Esophagus muscularis mucosa (tissue), 4 donors: ENCODE measurements around the gene CACNB3. TPM values are rescaled to one million over a fixed set of nuclear protein-coding genes. Genes with fewer than 3 reads are reported as not detected.
A peak's percentile ranks its signal among the peaks of the same experiment; 100 is the strongest.

Experiments
- DNase-seq: peaks from one replicate; pipeline ENCODE4 v3.0.0-alpha.2; 2017; ENCODE audit errors: extremely low spot score
- H3K27ac ChIP-seq, 4 donors: fragments of 200-600 bp; sonication (generic); replicated peaks in 1 of 4; 1 replicate in 3 of 4; 2 replicates in 1 of 4; pipeline ENCODE4 v1.5.1; 2016 to 2019; ENCODE audit warnings: mild to moderate bottlenecking in 1 of 4
- H3K27me3 ChIP-seq, 4 donors: fragments of 200-600 bp; sonication (generic); one replicate each; pipeline versions ENCODE4 v1.5.1 to v1.6.0; 2016 to 2019
- H3K36me3 ChIP-seq, 4 donors: fragments of 200-600 bp; sonication (generic); one replicate each; pipeline ENCODE4 v1.5.1; 2016 to 2019
- H3K4me1 ChIP-seq, 4 donors: fragments of 200-600 bp; sonication (generic); one replicate each; pipeline ENCODE4 v1.5.1; 2016 to 2019
- H3K4me3 ChIP-seq, 4 donors: fragments of 200-600 bp; sonication (generic); 1 replicate in 2 of 4; 2 replicates in 2 of 4; pipeline ENCODE4 v1.5.1; 2016 to 2019; ENCODE audit warnings: mild to moderate bottlenecking in 4 of 4, moderate library complexity in 1 of 4
- H3K9me3 ChIP-seq, 4 donors: fragments of 200-600 bp; sonication (generic); 1 replicate in 3 of 4; 2 replicates in 1 of 4; pipeline ENCODE4 v1.5.1; 2016 to 2019
- EP300 ChIP-seq: sonication (generic); formaldehyde crosslinking; IDR thresholded peaks from one replicate; pipeline ENCODE4 v1.6.1; 2017; ENCODE audit warnings: antibody characterized with exemption
- POLR2A ChIP-seq: fragments of 450-650 bp; IDR thresholded peaks from one replicate; pipeline ENCODE4 v1.6.1; 2017; ENCODE audit warnings: antibody characterized with exemption, moderate library complexity, mild to moderate bottlenecking, low read depth
- POLR2AphosphoS5 ChIP-seq, 2 donors: sonication (generic); formaldehyde crosslinking; IDR thresholded peaks; one replicate each; pipeline ENCODE4 v1.6.1; 2017; ENCODE audit warnings: antibody characterized with exemption in 2 of 2
- WGBS: methylation state at CpG from one replicate; pipeline ENCODE4 v1.1.5; 2018; 5-methylcytosine and 5-hydroxymethylcytosine counted together
- intact Hi-C: fragments of 100-400 bp; cut with DNase I; formaldehyde crosslinking; loops from one replicate; pipeline ENCODE4 v1.15.1; 2023
- total RNA-seq, 4 donors: library from RNA; depleted of rRNA; stranded (reverse); fragments of >200 nt; gene quantifications; one replicate each; pipeline versions ENCODE4 v1.1.0 to v1.2.1, GENCODE V29; 2016
- TF ChIP-seq, protein P1 (sequence below), 3 experiments: fragments of 200-600 bp in 2 of 3; fragments of 450-650 bp in 1 of 3; sonication (generic) in 2 of 3; IDR thresholded peaks; one replicate each; pipeline ENCODE4 v1.5.1; 2017 to 2019; ENCODE audit warnings: antibody characterized with exemption in 3 of 3, mild to moderate bottlenecking in 2 of 3, moderate library complexity in 1 of 3

CACNB3 gene
- 10 to 100 TPM; 11.6 to 41.0 (median 28.4) TPM for total RNA-seq

DNA sequence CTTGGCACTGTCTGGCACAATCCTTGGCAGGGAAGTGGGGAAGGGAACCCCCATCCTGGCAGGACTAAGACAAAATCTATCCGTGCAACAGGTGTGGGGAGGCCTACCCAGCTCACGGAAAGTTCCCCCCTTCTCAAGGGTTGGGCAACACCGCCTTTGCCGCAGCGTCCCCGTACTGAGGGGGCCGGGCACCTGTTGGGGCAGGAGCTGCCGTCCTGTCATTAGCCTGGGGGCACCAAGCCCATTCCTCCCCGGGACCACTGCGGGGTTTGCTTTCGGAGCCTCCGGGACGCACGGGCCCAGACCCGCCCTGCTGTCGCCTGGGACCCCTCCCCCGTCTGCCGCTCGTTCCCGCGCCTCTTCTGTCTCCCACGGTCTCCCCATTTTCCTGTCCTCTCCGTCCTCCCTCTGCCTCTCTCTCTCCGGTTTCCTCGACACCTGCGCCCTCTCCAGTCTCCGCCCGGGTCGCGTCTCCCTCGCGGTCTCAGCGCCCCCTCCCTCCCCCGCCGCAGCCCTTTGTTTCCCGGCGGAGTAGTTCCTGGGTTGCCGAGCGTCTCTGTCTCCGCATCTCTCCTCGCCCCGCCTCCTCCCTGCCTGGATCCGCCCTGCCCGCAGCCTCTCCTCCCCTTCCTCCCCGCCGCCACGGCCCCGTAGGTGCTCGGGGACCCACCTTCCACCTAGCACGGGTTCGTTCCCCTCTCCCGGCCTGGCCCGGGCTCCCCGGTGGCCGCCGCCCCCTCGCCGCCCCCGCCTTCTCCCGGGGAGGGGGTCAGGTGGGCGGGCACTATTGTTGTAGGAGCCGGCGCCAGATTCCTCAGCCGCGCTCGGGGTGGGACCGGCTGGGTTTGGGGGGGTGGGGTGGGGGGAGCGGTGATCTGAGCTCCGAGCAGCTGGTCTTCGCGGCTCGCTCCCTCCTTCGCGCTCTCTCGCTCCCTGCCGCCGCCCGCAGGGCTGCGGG is at the start of gene CACNB3:
Gene CACNB3 (plus strand): TSS at position 624 of the 958 bp plus-strand sequence. CDS start 434 bp downstream, outside the sequence.
- intact Hi-C loops: no loop called here
- Histone ChIP-seq H3K4me1 (peaks cover 38 to 54% (median 50%) of the 10 kb centered on the region in 4 donors), H3K27me3 (no peaks in the 10 kb centered on the region), H3K27ac (peak within 1 kb of the TSS; percentile 58 to 81 (median 74)), H3K9me3 (no peaks in the 10 kb centered on the region), H3K4me3 (peak within 1 kb of the TSS; percentile 67 to 84 (median 78)), H3K36me3 (peaks cover 0 to 4% (median under 1%) of the 10 kb centered on the region in 4 donors)
- 2% methylated on average over 47 of the region's 79 CpGs for WGBS
- DNase-seq: no peak
- no peak for TF ChIP-seq EP300
- TF ChIP-seq POLR2AphosphoS5 (IDR thresholded peaks at IDR 0.05): peak; percentile 9 to 64
- TF ChIP-seq, protein P1, sequence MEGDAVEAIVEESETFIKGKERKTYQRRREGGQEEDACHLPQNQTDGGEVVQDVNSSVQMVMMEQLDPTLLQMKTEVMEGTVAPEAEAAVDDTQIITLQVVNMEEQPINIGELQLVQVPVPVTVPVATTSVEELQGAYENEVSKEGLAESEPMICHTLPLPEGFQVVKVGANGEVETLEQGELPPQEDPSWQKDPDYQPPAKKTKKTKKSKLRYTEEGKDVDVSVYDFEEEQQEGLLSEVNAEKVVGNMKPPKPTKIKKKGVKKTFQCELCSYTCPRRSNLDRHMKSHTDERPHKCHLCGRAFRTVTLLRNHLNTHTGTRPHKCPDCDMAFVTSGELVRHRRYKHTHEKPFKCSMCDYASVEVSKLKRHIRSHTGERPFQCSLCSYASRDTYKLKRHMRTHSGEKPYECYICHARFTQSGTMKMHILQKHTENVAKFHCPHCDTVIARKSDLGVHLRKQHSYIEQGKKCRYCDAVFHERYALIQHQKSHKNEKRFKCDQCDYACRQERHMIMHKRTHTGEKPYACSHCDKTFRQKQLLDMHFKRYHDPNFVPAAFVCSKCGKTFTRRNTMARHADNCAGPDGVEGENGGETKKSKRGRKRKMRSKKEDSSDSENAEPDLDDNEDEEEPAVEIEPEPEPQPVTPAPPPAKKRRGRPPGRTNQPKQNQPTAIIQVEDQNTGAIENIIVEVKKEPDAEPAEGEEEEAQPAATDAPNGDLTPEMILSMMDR (IDR thresholded peaks at IDR 0.05): no peak
- TF ChIP-seq POLR2A: no peak

DNA sequence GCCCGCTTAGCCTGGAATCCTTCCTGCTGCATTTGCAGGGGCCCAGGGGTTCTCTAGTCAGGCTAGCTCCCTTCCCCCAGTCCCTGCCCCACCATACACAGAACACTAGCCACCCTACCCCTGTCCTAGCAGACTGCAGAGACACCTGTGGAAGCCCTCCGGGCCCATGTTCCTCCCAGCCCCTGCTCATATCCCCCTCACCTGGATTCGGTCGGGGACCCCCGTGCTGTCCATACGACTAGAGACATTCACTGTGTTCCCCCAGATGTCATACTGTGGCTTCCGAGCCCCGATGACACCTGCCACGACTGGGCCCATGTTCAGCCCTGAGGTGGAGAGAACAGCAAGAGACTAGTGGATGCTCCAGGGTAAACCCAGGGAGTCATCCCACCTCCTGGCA is 49.6 kb upstream of the CACNB3 start:
- 82% methylated on average over 4 of the region's 9 CpGs for WGBS
- H3K4me3 ChIP-seq: no peak overlapping the region
- peaks cover 0 to 22% (median 12%) of the 10 kb centered on the region in 4 donors for H3K4me1 ChIP-seq
- H3K27ac ChIP-seq: no peak overlapping the region
- no peak for DNase-seq
- TF ChIP-seq EP300 (no peak), POLR2AphosphoS5 (IDR thresholded peaks at IDR 0.05) (no peak), POLR2A (no peak)
- TF ChIP-seq, protein P1 (IDR thresholded peaks at IDR 0.05): no peak
- no peaks in the 10 kb centered on the region for H3K9me3 ChIP-seq
- peaks cover 23 to 86% (median 79%) of the 10 kb centered on the region in 4 donors for H3K36me3 ChIP-seq
- no peaks in the 10 kb centered on the region for H3K27me3 ChIP-seq
- intact Hi-C loops: no loop called here

DNA sequence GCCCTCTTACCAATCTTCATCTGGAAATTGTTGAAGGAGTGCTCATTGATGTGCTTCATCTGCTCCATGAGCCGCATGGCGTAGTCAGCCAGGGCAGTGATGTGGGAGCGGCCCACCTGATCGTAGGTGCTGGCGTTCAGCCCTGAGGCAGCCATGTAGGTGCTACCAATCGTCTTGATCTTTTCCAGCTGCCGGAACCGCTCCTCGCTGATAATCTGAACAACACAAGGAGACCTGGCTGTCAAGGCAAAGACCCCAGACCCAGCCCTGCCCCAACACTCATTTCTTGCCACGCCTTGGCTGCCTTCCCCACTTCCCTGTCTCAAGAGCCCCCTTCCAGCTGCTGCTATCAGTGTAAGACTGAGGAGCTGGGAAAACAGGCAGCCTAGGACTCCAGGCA is 47.5 kb upstream of the CACNB3 start:
- H3K9me3 ChIP-seq: no peaks in the 10 kb centered on the region
- TF ChIP-seq EP300 (no peak), POLR2A (no peak), POLR2AphosphoS5 (IDR thresholded peaks at IDR 0.05) (no peak)
- TF ChIP-seq, protein P1 (IDR thresholded peaks at IDR 0.05): no peak
- DNase-seq: no peak
- intact Hi-C loops: no loop called here
- peaks cover 0 to 22% (median 12%) of the 10 kb centered on the region in 4 donors for H3K4me1 ChIP-seq
- 92% methylated on average over 7 of the region's 10 CpGs for WGBS
- H3K27me3 ChIP-seq: no peaks in the 10 kb centered on the region
- no peak overlapping the region for H3K4me3 ChIP-seq
- peaks cover 32 to 95% (median 89%) of the 10 kb centered on the region in 4 donors for H3K36me3 ChIP-seq
- H3K27ac ChIP-seq: no peak overlapping the region

DNA sequence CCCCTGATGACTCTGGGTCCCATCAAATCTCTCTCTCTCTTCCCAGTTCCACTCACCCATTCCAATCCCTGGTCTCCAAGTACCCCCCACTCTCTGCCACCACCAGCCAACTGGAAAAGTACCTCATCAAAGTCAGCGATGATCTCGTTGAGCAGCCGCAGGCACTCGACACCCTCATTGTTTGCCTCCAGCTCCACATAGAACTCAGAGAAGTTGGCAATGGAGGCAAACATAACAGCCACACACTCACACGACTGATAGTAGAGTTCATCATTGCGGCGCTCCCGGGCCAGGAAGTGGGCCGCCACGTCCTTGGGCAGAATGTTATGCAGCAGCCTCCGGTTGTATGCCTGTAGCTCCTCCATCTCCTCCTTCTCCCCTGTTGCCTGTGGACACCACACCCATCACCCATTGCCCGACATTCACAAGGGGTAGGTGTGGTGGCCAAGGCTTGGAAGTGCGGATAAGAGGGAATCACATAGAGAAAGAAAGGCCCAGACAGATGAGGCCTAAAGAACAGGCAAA is 46.6 kb upstream of the CACNB3 start:
- Histone ChIP-seq H3K9me3 (no peaks in the 10 kb centered on the region), H3K27ac (no peak overlapping the region), H3K4me3 (no peak overlapping the region), H3K27me3 (no peaks in the 10 kb centered on the region), H3K4me1 (peaks cover 0 to 21% (median 10%) of the 10 kb centered on the region in 4 donors), H3K36me3 (peaks cover 32 to 95% (median 92%) of the 10 kb centered on the region in 4 donors)
- TF ChIP-seq POLR2AphosphoS5 (IDR thresholded peaks at IDR 0.05) (no peak), POLR2A (no peak)
- TF ChIP-seq, protein P1 (IDR thresholded peaks at IDR 0.05): no peak
- intact Hi-C loops: no loop called here
- WGBS: 93% methylated on average over 13 of the region's 13 CpGs
- DNase-seq: no peak
